Mesenteric fat pad (tissue), 1 donor: ENCODE measurements around the gene TTN. TPM values are rescaled to one million over a fixed set of nuclear protein-coding genes. Genes with fewer than 3 reads are reported as not detected.

Source experiments
- DNase-seq: peaks from one replicate; pipeline ENCODE4 v3.0.0-alpha.2; 2020; ENCODE audit warnings: low spot score
- total RNA-seq: library from RNA; stranded (reverse); fragmentation: NEBNext Ultra II Directional; extraction: Animal tissue kit (Norgen Biotek cat#: 25700); gene quantifications from one replicate; pipeline ENCODE4 v1.2.1, GENCODE V29; 2021
- donor health status: DM: yes; HTN: yes; CAD: no.

TTN gene
- total RNA-seq, 1 donor from 2014 or later = 12.0 TPM

DNA sequence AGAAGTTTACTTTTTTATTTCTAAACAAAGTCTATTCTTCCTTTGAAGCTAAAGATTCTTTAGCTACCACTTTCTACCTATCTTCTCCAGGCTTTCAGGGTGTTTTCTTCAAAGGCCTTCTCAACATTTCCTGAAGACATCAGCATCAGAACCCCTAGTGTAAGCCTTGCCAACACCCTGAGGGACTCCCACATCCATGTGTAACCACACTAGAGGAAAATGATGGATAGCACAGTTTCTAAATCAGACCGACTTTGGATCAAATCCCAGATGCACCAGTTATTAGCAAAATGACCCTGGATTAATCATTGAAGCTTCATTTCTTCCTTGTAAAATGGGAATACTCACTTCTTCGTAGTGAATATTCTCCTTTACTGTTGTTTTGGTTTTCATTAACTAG lies 4.7 kb upstream of the TTN start:
- DNase-seq = no peak

DNA sequence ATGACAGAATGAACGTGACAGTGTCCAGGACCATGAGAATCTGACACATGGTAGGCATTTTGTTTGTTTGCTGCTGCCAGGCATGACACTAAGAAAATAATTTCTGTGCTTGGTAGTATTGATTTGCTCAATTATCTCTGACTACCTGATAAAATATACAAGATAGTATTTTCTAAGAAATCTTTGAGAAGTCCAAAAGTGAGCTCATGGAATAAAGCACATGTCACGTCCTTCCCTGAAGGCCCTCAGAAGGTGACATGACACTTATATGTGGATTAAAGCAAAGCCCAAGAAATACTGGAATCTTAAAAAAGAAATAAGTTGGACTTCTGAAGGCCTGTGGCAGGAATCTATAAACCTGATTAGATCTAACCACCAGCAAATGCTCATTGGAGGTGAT lies 3.8 kb upstream of the TTN start:
- DNase-seq = no peak

DNA sequence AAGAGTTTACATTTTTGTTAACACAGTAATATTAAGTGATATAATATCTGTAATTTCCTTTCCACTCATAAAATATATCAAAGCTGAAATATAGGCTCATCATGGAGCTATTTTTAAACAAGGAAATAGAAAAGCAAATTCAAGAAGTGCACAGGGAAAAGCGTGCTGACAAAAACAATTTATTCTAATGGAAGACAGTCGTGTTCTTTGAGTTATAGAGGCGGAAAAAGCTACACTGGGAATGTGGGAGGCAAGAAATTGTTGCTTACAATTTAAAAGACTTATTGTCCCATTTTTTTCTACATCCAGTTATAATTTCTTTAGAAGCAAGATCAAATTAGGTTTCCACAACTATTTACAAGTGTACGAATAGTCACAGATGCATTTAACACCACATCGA lies 3.2 kb upstream of the TTN start:
- DNase-seq = no peak

- no peak for DNase-seq
These were observed 680 bp downstream of the TTN start for GRCh38 chr2:178806543-178806942.

DNA sequence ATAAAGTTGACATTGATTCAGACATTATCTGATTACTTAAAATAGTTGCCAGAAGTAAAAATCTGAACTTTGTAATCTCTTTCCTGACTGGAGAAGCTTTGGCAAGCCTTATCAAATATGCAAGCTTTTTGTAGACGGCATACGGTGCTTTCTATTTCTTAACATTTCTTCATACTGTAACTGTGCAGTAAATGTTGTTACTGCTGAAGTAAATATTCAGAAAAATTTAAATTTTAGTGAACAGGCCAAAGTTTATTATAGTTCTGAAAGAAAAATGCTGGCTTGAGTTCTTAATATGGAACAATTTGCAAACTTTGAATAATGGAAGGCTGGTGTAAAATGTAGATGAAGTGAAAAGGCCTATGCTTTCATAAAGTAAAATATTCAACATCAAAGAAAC lies 1.8 kb downstream of the TTN start:
- DNase-seq = no peak

DNA sequence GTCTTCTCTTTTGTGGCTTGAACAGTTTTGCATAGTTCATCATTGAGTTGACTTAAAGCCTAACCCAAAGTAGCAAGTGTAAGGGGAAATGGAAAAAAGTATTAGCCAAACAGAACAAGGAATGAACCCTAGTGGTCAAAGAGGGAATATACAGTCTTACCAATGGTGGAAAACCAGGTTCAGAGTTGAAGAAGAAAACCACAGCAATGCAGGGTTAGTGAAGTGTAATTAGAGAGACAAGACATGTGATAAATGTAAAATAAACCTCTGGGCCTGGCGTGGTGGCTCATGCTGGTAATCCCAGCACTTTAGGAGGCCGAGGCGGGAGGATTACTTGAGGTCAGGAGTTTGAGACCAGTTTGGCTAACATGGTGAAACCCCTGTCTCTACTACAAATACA lies 2.4 kb downstream of the TTN start:
- no peak for DNase-seq

DNA sequence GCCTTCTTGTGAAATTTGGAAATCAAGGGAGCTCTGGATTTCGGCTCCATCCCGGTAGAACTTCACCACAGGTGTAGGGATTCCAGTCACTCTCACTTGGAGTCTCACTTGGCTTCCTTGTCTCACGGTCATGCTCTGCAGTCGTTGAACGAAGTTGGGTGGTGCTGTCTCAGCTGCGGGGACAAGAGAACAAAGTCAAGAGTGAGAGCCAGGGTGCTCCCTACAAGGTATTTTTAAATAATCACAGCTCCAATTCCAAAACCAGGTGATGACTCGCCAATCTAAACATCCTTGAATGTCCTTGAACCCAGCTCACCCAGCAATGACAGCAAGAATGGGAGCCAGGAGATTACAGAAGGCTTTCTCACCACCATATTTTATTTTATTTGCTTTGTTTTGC lies 6.7 kb downstream of the TTN start:
- DNase-seq = no peak

GRCh38 chr2:178799305-178799704 lies 7.9 kb downstream of the TTN start:
- DNase-seq = no peak

GRCh38 chr2:178796079-178796677 lies 11.0 kb downstream of the TTN start:
- DNase-seq = no peak

DNA sequence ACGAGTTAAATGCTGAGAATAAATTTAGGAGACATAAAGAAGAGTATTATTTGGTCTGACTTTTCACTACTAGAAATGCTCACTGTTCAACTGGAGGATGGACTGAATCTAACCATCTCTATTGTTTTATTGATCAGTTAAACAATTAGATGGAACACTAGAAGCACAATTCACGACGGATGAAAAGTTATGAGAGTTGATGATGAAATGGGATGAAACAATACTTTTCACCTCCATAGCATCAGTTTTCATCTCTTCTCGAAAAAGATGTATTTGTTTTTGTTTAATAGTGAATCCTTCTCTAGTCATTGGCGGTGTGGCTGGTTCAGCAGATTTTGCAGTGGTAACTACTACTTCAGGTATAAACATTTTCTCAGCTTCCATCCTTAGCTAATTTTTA lies 19.3 kb downstream of the TTN start:
- no peak for DNase-seq

DNA sequence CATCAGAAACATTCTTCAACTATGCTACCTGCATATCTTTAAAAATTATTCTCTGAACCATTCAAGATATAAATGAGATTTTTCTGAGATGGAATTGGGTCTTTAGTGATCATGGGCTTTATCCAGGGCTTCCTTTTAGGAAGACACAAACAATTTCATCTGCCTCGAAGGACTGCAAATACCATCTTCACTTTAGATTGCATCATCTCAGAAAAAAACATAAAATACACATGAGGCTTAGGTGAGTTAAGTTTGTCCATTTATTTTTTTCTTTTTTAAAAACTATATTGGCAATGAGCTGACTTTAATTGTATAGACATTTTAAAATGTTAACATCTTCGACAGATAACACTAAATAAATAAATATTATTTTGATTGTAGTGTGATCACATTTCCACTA lies 20.1 kb downstream of the TTN start:
- no peak for DNase-seq

DNA sequence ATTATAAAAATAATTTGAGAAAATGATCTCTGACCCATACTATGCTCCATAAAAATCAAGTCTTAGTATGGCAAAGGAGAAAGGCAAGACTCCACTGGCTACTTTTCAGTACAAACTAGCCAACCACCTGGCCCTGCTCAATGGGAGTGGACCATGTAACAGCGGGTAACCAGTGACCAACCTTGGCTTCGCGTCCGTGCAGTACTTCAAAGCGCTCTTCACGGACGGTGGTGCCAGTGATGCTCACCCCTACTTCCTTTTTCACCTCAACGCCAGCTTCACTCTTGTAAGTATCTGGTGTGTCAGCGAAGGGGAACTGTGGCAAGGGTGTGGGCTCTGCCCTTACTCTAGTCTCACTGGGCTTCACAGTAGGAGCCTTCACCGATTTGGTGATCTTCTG lies 23.3 kb downstream of the TTN start:
- DNase-seq = no peak

GRCh38 chr2:178782236-178782635 lies 25.0 kb downstream of the TTN start:
- no peak for DNase-seq

DNA sequence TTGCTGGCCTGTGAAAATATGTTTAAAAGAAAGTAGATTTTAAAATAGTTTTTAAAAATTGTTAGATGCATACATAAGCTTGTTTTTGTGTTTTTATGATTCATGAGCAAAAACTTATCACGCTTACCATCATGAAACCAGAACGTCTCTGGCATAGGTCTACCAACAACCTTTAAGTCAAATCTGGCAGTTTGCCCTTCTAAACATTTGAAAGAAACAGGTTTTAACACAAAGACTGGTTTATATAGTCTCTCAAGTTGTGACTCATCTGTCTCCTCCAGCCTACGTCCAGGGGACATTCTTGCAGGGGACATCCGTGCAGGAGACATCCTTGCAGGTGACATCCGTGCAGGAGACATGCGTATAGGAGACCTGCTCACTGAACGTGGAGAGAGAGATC lies 29.6 kb downstream of the TTN start:
- no peak for DNase-seq

DNA sequence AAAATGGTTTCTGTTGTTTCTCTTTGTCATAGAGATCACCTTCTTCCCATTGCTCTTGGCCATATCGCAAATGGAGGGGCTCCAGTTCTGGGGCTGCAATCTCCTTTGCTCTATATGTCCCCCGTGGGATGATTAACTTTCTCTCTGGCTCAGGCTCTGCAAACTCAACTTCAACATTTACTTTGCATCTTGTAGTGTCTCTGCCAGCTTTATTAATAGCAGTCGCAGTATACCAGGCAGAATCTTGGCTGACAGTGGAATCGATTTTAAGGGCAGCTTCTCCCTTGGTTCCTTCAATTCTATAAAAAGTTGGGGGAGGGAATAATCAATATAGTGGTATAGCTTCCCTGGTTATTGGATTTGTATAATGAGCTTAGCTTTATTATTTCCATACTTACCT lies 30.5 kb downstream of the TTN start:
- DNase-seq = no peak

DNA sequence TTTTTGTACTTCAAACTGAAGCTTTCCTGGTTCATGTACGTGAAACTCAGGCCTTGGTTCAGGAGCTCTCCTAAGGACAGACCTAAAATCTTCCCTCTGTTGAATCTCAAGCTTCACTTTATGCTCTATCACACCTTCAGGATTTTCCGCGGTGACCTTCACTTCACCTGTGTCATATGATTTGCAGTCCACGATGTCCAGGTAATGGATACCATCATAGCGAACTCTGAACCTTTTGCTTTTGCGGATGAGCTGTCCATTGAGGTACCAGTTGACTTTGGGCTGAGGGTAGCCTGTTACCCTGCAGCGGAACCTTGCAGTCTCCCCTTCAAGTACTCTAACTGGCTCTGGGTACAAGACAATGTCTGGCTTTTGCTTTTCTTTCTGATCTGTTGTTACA lies 31.2 kb downstream of the TTN start:
- no peak for DNase-seq

- DNase-seq = no peak
These were observed 36.7 kb downstream of the TTN start for GRCh38 chr2:178770518-178770917.

GRCh38 chr2:178767094-178768060 lies 39.8 kb downstream of the TTN start:
- DNase-seq = no peak

GRCh38 chr2:178764097-178764496 lies 43.1 kb downstream of the TTN start:
- no peak for DNase-seq

DNA sequence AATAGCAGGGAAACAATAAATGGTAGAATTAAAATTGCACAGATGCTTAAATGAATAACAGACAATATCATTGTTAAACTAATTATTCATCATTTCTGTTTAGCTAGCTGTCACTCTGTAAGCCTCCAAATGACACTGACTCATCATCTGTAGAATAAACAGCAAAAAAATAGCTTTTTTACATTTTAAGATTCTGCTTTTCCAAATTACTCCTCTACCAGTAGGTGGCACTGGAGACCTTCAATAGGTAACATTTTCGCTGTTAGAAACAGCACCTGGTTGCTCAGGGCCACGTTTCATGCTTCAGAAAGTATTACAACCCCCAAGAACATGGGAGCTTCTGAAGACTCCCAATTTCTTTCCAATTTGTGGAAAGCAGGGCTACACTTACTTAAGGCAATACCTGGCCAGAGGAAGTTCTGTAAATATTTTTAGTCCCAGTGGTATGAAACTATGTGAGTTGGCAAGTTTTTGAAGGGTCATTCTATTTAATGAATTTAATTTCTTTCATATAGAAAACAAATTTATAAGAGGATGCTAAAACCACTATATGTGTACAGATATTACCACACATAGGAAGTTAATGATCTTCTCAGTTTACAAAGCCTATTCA lies 45.4 kb downstream of the TTN start:
- DNase-seq = no peak

DNA sequence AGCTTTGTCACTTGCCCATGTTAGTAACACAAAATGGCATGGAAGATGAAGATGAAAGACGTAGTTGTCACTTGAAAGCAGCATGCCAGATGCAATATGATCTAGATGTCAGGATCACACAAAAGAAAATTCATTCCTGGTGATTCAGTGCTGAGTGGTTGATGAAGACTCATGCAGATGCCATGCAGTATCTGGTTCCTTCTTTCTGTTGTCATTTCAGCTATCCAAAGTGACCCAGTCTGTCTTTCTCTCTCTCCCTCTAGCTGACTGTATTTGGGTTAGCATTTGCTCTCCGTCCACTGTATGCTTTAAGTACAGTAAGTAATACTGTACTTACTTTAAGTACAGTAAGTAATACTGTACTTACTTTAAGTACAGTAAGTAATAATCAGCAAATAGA lies 50.4 kb downstream of the TTN start:
- no peak for DNase-seq

DNA sequence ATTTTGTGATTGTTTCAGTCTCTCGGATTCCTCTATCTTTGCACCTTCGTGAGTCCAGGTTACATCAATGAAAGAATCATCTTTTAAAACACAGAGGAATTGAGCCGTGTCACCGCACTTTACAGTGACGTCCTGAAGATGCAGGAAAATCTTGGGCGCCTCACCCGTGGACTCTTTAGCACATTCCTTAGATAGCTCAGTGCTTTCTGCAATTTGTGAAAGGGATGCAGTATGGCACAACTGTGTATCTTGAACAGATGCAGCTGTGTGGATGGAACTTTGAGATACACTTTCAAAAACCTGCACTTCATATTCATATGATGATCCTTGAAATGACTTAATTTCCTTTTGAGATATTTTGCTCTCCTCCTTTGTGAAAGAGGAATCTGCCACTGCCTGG lies 50.9 kb downstream of the TTN start:
- DNase-seq = no peak

GRCh38 chr2:178747767-178748166 lies 59.5 kb downstream of the TTN start:
- no peak for DNase-seq
